Stimulated activated CD8-positive, alpha-beta memory T cell treated with anti-CD3 and anti-CD28 coated beads, Interleukin-4, amount 100 ng/mL, for 48 hours (primary cell): ENCODE data around the gene DRD1.
"Not testable (repeated sequence)": the region's sequence is repeated elsewhere in the genome, so short reads cannot be mapped to it uniquely, and the experiment has no call there.

Experiments
- DNase-seq: peaks from one replicate; pipeline ENCODE4 v3.0.0-alpha.2; 2020

The DRD1 gene

DNA sequence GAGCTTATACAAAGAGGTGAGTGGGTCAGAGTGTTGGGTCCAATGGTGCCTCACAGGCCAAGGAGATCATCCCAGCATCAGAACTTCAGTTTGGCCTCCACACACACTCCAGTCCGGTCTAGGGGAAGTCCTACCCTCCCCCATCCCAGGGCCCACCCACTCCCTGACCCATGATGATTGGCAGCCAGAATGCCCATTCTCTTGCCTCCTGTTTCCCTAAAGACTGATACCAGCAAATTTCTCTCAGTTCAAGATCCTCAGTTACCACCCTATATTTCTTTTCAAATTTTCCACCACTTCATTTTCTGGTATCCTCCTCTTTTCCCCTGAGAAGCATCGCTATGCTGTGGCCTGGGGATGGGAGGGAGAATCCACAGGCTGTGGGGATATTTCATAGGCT lies 21.9 kb downstream of the DRD1 start:
- no peak for DNase-seq

DNA sequence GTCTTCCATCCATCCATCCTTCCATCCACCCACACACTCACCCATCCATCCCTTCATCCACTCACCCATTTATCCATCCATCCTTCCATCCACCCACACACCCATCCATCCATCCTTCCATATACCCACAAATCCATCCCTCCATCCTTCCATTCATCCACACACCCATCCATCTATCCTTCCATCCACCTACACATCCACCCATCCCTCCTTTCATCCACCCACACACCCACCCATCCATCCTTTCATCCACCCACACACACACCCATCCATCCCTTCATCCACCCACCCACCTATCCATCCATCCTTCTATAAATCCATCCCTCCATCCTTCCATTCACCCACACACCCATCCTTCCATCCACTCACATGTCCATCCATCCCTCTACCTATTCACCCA lies 23.6 kb downstream of the DRD1 start:
- DNase-seq, result no peak

GRCh38 chr5:175418251-175418650 lies 25.7 kb downstream of the DRD1 start:
- no peak for DNase-seq

- DNase-seq, result no peak
These were observed 26.6 kb downstream of the DRD1 start for GRCh38 chr5:175417384-175417783.

- no peak for DNase-seq
These were observed 28.7 kb downstream of the DRD1 start for GRCh38 chr5:175415303-175415702.

GRCh38 chr5:175410926-175411325 lies 33.1 kb downstream of the DRD1 start:
- DNase-seq, result no peak

DNA sequence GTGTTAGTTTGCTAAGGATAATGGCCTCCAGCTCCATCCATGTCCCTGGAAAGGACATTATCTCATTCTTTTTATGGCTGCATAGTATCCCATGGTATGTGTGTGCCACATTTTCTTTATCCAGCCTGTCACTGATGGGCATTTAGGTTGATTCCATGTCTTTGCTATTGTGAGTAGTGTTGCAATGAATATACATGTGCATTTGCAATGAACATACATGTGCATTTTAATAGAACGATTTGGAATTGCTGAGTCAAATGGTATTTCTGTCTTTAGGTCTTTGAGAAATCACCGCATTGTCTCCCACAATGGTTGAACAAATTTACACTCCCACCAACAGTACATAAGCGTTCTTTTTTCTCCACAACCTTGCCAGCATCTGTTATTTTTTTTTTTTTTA lies 37.7 kb downstream of the DRD1 start:
- no peak for DNase-seq

GRCh38 chr5:175397590-175398297 lies 46.2 kb downstream of the DRD1 start:
- DNase-seq, result not testable (repeated sequence)

DNA sequence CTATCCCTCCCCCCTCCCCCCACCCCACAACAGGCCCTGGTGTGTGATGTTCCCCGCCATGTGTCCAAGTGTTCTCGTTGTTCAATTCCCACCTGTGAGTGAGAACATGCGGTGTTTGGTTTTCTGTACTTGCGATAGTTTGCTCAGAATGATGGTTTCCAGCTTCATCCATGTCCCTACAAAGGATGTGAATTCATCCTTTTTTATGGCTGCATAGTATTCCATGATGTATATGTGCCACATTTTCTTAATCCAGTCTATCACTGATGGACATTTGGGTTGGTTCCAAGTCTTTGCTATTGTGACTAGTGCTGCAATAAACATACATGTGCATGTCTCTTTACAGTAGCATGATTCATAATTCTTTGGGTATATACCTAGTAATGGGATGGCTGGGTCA lies 48.6 kb downstream of the DRD1 start:
- not testable (repeated sequence) for DNase-seq

DNA sequence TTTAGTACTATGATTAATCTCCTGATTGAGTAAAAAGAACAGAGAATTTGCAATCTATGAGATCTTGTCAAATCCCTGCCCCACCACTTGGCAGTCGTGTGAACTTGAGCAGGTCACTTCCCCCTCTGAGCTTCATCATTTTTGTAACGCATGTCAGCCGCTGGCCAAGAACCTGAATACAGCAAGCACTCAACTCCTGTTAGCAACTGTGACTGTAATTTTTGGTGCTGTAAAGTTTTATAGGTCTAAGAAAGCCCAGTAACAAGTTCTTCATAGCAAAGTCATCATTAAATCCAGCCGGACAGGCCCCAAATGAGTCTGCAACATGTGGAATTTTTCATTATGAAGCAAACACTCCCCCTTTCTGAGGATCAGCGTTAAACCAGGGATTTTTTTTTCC lies 49.4 kb downstream of the DRD1 start:
- no peak for DNase-seq

- no peak for DNase-seq
These were observed 50.1 kb downstream of the DRD1 start for GRCh38 chr5:175393897-175394296.

- DNase-seq, result no peak
These were observed 51.7 kb downstream of the DRD1 start for GRCh38 chr5:175392236-175392635.

DNA sequence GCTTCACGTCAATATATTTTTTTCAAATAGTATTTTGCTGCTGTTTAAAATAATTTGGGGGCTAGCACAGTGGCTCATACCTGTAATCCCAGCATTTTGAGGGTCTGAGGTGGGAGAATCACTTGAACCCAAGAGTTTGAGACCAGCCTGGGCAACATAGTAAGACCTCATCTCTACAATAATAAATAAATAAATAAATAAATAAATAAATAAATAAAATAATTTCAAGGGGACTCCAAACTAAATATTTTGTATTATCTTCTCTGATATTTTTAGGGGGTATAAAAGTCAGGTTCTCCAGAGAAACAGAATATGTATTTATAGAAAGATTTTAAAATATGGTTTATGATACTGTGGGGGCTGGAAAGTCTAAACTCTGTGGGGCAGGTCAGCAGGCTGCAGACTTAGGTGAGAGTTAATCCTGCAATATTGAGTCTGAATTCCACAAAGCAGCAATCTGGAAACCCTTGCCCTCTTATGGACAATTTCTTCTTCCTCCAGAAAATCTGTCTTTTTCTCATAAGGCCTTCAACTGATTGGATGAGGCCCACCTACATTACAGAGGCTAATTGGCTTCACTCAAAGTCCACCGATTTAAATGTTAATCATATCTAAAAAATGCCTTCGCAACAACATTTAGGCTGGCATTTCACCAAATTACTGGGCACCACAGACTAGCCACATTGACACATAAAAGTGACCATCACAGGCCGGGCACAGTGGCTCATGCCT lies 53.5 kb downstream of the DRD1 start:
- DNase-seq, result no peak
